Mucosa of stomach (tissue), 1 donor: ENCODE results near the gene NEUROG1.
A peak's percentile ranks its signal among the peaks of the same experiment; 100 is the strongest.
"Not testable (repeated sequence)": the region's sequence is repeated elsewhere in the genome, so short reads cannot be mapped to it uniquely, and the experiment has no call there.

Experiments used
- H3K27me3 ChIP-seq: one replicate; pipeline ENCODE4 v1.7.0; 2013; ENCODE audit warnings: mild to moderate bottlenecking, low read length; ENCODE audit not compliant: control insufficient read depth, insufficient read depth
- H3K36me3 ChIP-seq: one replicate; pipeline ENCODE4 v1.7.0; 2013; ENCODE audit warnings: low read length; ENCODE audit not compliant: control insufficient read depth, insufficient read depth
- H3K4me1 ChIP-seq: one replicate; pipeline ENCODE4 v1.7.0; 2013; ENCODE audit warnings: mild to moderate bottlenecking, low read length; ENCODE audit not compliant: control insufficient read depth, insufficient read depth
- H3K4me3 ChIP-seq: one replicate; pipeline ENCODE4 v1.7.0; 2013; ENCODE audit warnings: low read length
- H3K9ac ChIP-seq: one replicate; pipeline ENCODE4 v1.7.0; 2013; ENCODE audit warnings: mild to moderate bottlenecking, low read length, moderate library complexity
- H3K9me3 ChIP-seq: one replicate; pipeline ENCODE4 v1.7.0; 2013; ENCODE audit warnings: mild to moderate bottlenecking, low read length, moderate library complexity; ENCODE audit not compliant: control insufficient read depth
- donor health status: Pancreatic carcinoma.

Gene NEUROG1

GRCh38 chr5:135497971-135498636 is 37.7 kb downstream of the NEUROG1 start:
- H3K4me1 ChIP-seq = no peaks in the 10 kb centered on the region
- peaks cover 16% of the 10 kb centered on the region for H3K27me3 ChIP-seq

GRCh38 chr5:135495531-135495930 is 40.2 kb downstream of the NEUROG1 start:
- not testable (repeated sequence) for H3K9me3 ChIP-seq, H3K9ac ChIP-seq, H3K4me3 ChIP-seq, H3K36me3 ChIP-seq
- Histone ChIP-seq H3K4me1 (peaks cover 12% of the 10 kb centered on the region), H3K27me3 (peaks cover 38% of the 10 kb centered on the region)

More at GRCh38 chr5:135497971-135498636, 37.7 kb downstream of the NEUROG1 start:
- no peaks in the 10 kb centered on the region for H3K9me3 ChIP-seq
- no peak overlapping the region for H3K9ac ChIP-seq
- no peaks in the 10 kb centered on the region for H3K36me3 ChIP-seq
- H3K4me3 ChIP-seq = no peak overlapping the region

GRCh38 chr5:135494196-135494595 is 41.6 kb downstream of the NEUROG1 start:
- Histone ChIP-seq H3K4me3 (no peak overlapping the region), H3K36me3 (no peaks in the 10 kb centered on the region), H3K9me3 (no peaks in the 10 kb centered on the region), H3K27me3 (peaks cover 51% of the 10 kb centered on the region), H3K9ac (no peak overlapping the region), H3K4me1 (peaks cover 22% of the 10 kb centered on the region)

GRCh38 chr5:135493406-135494180 is 42.2 kb downstream of the NEUROG1 start:
- Histone ChIP-seq H3K36me3 (no peaks in the 10 kb centered on the region), H3K9ac (no peak overlapping the region), H3K9me3 (no peaks in the 10 kb centered on the region), H3K27me3 (peaks cover 57% of the 10 kb centered on the region), H3K4me1 (peaks cover 27% of the 10 kb centered on the region), H3K4me3 (no peak overlapping the region)

- no peak overlapping the region for H3K9ac ChIP-seq
- peaks cover 27% of the 10 kb centered on the region for H3K4me1 ChIP-seq
- peaks cover 70% of the 10 kb centered on the region for H3K27me3 ChIP-seq
- no peaks in the 10 kb centered on the region for H3K9me3 ChIP-seq
- no peak overlapping the region for H3K4me3 ChIP-seq
- H3K36me3 ChIP-seq = no peaks in the 10 kb centered on the region
Observed at GRCh38 chr5:135492319-135492626, 43.5 kb downstream of the NEUROG1 start.

GRCh38 chr5:135491552-135492318 is 44.0 kb downstream of the NEUROG1 start:
- Histone ChIP-seq H3K36me3 (no peaks in the 10 kb centered on the region), H3K4me1 (peaks cover 27% of the 10 kb centered on the region), H3K4me3 (no peak overlapping the region), H3K27me3 (peaks cover 70% of the 10 kb centered on the region), H3K9ac (no peak overlapping the region), H3K9me3 (no peaks in the 10 kb centered on the region)

- H3K36me3 ChIP-seq = no peaks in the 10 kb centered on the region
- no peaks in the 10 kb centered on the region for H3K9me3 ChIP-seq
- H3K4me1 ChIP-seq = peaks cover 27% of the 10 kb centered on the region
- H3K4me3 ChIP-seq = no peak overlapping the region
- H3K9ac ChIP-seq = no peak overlapping the region
- H3K27me3 ChIP-seq = peaks cover 74% of the 10 kb centered on the region
Observed at GRCh38 chr5:135491038-135491551, 44.7 kb downstream of the NEUROG1 start.

- no peak overlapping the region for H3K9ac ChIP-seq
- H3K36me3 ChIP-seq = no peaks in the 10 kb centered on the region
- no peaks in the 10 kb centered on the region for H3K9me3 ChIP-seq
- no peak overlapping the region for H3K4me3 ChIP-seq
- peaks cover 27% of the 10 kb centered on the region for H3K4me1 ChIP-seq
- peaks cover 81% of the 10 kb centered on the region for H3K27me3 ChIP-seq
Observed at GRCh38 chr5:135490245-135491037, 45.3 kb downstream of the NEUROG1 start.

GRCh38 chr5:135489466-135490244 is 46.1 kb downstream of the NEUROG1 start:
- peaks cover 88% of the 10 kb centered on the region for H3K27me3 ChIP-seq
- H3K4me1 ChIP-seq = peaks cover 27% of the 10 kb centered on the region
- no peaks in the 10 kb centered on the region for H3K9me3 ChIP-seq
- no peaks in the 10 kb centered on the region for H3K36me3 ChIP-seq
- no peak overlapping the region for H3K4me3 ChIP-seq
- no peak overlapping the region for H3K9ac ChIP-seq

- peaks cover 92% of the 10 kb centered on the region for H3K27me3 ChIP-seq
- no peaks in the 10 kb centered on the region for H3K36me3 ChIP-seq
- H3K4me3 ChIP-seq = no peak overlapping the region
- peaks cover 27% of the 10 kb centered on the region for H3K4me1 ChIP-seq
- peak overlapping the region; percentile 31 for H3K9ac ChIP-seq
- H3K9me3 ChIP-seq = no peaks in the 10 kb centered on the region
Observed at GRCh38 chr5:135488727-135489465, 46.9 kb downstream of the NEUROG1 start.
